Uterus (tissue), 2 donors: Measurements from ENCODE around the gene SPATA46.

Experiments used
- POLR2A ChIP-seq, 2 donors: fragments of 450-650 bp; IDR thresholded peaks; one replicate each; pipeline ENCODE4 v1.6.1; 2016; ENCODE audit warnings: antibody characterized with exemption in 2 of 2, mild to moderate bottlenecking in 1 of 2, moderate library complexity in 1 of 2
- TF ChIP-seq, protein P1 (sequence below), 4 experiments: fragments of 200-600 bp in 2 of 4; fragments of 450-650 bp in 2 of 4; sonication (generic) in 2 of 4; IDR thresholded peaks; one replicate each; pipeline ENCODE4 v1.5.1; 2016 to 2019; ENCODE audit warnings: antibody characterized with exemption in 4 of 4, mild to moderate bottlenecking in 2 of 4, moderate library complexity in 1 of 4

DNA sequence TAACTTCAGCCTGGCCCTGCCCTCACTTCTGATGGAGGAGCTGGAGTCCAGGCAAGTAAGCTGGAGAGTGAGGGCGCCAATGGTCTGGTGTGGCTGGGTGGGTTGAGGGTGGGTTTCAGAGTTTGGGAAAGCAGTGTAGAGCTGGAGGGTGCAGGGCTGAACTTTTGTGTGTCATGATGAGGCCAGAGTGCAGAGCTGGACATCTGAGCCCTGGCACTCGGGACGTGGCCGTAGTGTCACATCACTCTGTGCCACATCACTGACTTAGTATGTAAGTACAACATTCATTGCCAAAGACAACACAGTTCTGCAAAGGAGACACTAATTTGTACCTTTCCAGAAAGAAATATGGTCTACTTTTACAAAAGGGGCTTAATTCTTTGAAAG is 15.8 kb downstream of the SPATA46 start:
- TF ChIP-seq, protein P1, sequence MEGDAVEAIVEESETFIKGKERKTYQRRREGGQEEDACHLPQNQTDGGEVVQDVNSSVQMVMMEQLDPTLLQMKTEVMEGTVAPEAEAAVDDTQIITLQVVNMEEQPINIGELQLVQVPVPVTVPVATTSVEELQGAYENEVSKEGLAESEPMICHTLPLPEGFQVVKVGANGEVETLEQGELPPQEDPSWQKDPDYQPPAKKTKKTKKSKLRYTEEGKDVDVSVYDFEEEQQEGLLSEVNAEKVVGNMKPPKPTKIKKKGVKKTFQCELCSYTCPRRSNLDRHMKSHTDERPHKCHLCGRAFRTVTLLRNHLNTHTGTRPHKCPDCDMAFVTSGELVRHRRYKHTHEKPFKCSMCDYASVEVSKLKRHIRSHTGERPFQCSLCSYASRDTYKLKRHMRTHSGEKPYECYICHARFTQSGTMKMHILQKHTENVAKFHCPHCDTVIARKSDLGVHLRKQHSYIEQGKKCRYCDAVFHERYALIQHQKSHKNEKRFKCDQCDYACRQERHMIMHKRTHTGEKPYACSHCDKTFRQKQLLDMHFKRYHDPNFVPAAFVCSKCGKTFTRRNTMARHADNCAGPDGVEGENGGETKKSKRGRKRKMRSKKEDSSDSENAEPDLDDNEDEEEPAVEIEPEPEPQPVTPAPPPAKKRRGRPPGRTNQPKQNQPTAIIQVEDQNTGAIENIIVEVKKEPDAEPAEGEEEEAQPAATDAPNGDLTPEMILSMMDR (IDR thresholded peaks at IDR 0.05) = no peak
- no peak for TF ChIP-seq POLR2A (IDR thresholded peaks at IDR 0.05)
